ENCODE measurements around the gene LRRC3.

GRCh38 chr21:44454747-44455523 is at the start of gene LRRC3:
- no peak for TF ChIP-seq ARNTL (CRISPR knock-in tag; IDR thresholded peaks at IDR 0.05; ENCODE audit: borderline replicate concordance, low read depth)
- no peak for TF ChIP-seq TCF4 (CRISPR knock-in tag; IDR thresholded peaks at IDR 0.05; ENCODE audit: borderline replicate concordance)
- no peak for TF ChIP-seq TOX (CRISPR knock-in tag; IDR thresholded peaks at IDR 0.05; ENCODE audit: borderline replicate concordance)
- TF ChIP-seq ISL1 (CRISPR knock-in tag; IDR thresholded peaks at IDR 0.05): no peak
- TF ChIP-seq PATZ1 (CRISPR knock-in tag; IDR thresholded peaks at IDR 0.05; ENCODE audit: borderline replicate concordance): no peak
- no peak for TF ChIP-seq SNAI2 (CRISPR knock-in tag; IDR thresholded peaks at IDR 0.05)
- no peak for TF ChIP-seq ZFP3 (CRISPR knock-in tag; IDR thresholded peaks at IDR 0.05)
- no peak for TF ChIP-seq TSHZ2 (CRISPR knock-in tag; IDR thresholded peaks at IDR 0.05)
- no peak for TF ChIP-seq RARB (CRISPR knock-in tag; IDR thresholded peaks at IDR 0.05)
- TF ChIP-seq ZFP30 (CRISPR knock-in tag; IDR thresholded peaks at IDR 0.05): no peak
- TF ChIP-seq ESRRG (CRISPR knock-in tag; IDR thresholded peaks at IDR 0.05): no peak
- no peak for TF ChIP-seq ZNF565 (CRISPR knock-in tag; conservative IDR thresholded peaks at IDR 0.05; ENCODE audit: low read depth)
- no peak for TF ChIP-seq GLIS3 (CRISPR knock-in tag; IDR thresholded peaks at IDR 0.05)
